ENCODE data around the gene STX10. TPM values are rescaled to one million over a fixed set of nuclear protein-coding genes. Genes with fewer than 3 reads are reported as not detected.
A peak's percentile ranks its signal among the peaks of the same experiment; 100 is the strongest.

The STX10 gene
- total and polyA plus RNA-seq, 9 of the 15 experiments (the other 6 are each of a cell fraction or from before 2014, with no cell fraction given), result 0.51 to 66.3 (median 31.0) TPM

DNA sequence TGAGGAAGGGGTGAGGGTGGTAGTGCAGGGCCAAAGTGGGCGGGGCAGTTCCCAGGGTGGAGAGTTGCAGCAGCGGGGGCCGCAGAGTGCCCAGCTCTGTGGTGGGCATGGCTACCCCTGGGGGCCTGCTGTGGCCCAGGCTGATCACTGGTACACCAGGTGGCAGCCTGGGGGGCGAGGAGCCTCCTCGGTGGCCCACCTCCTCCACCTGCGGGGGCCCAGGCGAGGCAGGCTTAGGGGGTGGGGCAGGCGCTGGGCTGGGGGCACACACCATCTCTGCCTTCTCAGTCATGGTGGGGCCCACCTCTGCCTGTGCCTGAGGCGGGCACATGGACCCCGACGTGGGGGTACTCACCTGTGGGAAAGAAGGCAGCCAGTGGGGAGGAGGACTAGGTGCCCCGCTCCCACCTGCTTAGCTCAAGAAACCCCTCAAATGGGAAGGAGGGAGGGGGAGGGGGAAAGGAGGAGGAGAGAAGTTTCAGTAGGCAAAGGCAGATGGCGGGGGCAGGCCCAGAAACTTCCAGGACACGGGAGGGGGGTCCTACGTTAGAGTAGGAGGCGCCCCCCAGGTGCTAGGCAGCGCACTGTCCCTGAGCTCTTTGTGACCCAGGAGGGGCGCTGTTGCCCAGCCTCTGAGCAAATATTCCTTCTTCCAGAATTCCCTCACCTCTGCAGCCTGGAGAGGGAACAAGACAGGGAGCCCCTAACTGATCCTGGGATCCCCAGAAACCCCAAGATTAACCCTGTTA is 49.2 kb downstream of the STX10 start (continued):
- TF ChIP-seq RNF2 (IDR thresholded peaks at IDR 0.05) (0 out of 2 replicates have a peak, but pooled peaks have one; percentile 24), RBBP5 (IDR thresholded peaks at IDR 0.05; ENCODE audit: borderline replicate concordance, insufficient read depth, low read length, poor library complexity, severe bottlenecking) (no peak), ZNF165 (CRISPR knock-in tag; IDR thresholded peaks at IDR 0.05; ENCODE audit: borderline replicate concordance) (no peak), ZNF24 (IDR thresholded peaks at IDR 0.05) (no peak), EHMT2 (IDR thresholded peaks at IDR 0.05) (no peak), FOXM1 (IDR thresholded peaks at IDR 0.05; ENCODE audit: low read depth) (no peak), FOXM1 (CRISPR knock-in tag; IDR thresholded peaks at IDR 0.05; ENCODE audit: low read depth) (no peak), ZBTB7A (IDR thresholded peaks at IDR 0.05; ENCODE audit: borderline replicate concordance, control insufficient read depth, low read depth, low read length) (peak; percentile 93), RAD21 (CRISPR knock-in tag; conservative IDR thresholded peaks at IDR 0.05 in 1 of 2, IDR thresholded peaks at IDR 0.05 in 1 of 2) (peak; percentile 44 to 62), ZNF586 (CRISPR knock-in tag; conservative IDR thresholded peaks at IDR 0.05) (no peak), ELF2 (CRISPR knock-in tag; IDR thresholded peaks at IDR 0.05) (peak; percentile 56; the same call in 1 of the 2 replicates)
- TF ChIP-seq, protein P1, sequence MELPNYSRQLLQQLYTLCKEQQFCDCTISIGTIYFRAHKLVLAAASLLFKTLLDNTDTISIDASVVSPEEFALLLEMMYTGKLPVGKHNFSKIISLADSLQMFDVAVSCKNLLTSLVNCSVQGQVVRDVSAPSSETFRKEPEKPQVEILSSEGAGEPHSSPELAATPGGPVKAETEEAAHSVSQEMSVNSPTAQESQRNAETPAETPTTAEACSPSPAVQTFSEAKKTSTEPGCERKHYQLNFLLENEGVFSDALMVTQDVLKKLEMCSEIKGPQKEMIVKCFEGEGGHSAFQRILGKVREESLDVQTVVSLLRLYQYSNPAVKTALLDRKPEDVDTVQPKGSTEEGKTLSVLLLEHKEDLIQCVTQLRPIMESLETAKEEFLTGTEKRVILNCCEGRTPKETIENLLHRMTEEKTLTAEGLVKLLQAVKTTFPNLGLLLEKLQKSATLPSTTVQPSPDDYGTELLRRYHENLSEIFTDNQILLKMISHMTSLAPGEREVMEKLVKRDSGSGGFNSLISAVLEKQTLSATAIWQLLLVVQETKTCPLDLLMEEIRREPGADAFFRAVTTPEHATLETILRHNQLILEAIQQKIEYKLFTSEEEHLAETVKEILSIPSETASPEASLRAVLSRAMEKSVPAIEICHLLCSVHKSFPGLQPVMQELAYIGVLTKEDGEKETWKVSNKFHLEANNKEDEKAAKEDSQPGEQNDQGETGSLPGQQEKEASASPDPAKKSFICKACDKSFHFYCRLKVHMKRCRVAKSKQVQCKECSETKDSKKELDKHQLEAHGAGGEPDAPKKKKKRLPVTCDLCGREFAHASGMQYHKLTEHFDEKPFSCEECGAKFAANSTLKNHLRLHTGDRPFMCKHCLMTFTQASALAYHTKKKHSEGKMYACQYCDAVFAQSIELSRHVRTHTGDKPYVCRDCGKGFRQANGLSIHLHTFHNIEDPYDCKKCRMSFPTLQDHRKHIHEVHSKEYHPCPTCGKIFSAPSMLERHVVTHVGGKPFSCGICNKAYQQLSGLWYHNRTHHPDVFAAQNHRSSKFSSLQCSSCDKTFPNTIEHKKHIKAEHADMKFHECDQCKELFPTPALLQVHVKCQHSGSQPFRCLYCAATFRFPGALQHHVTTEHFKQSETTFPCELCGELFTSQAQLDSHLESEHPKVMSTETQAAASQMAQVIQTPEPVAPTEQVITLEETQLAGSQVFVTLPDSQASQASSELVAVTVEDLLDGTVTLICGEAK (IDR thresholded peaks at IDR 0.05), result no peak
- TF ChIP-seq, protein P1 (CRISPR knock-in tag; IDR thresholded peaks at IDR 0.05), result no peak
- TF ChIP-seq, protein P2, sequence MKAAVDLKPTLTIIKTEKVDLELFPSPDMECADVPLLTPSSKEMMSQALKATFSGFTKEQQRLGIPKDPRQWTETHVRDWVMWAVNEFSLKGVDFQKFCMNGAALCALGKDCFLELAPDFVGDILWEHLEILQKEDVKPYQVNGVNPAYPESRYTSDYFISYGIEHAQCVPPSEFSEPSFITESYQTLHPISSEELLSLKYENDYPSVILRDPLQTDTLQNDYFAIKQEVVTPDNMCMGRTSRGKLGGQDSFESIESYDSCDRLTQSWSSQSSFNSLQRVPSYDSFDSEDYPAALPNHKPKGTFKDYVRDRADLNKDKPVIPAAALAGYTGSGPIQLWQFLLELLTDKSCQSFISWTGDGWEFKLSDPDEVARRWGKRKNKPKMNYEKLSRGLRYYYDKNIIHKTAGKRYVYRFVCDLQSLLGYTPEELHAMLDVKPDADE (conservative IDR thresholded peaks at IDR 0.05; ENCODE audit: control insufficient read depth, low read depth, low read length), result 0 out of 2 replicates have a peak, but pooled peaks have one; percentile 16
- TF ChIP-seq, protein P3, sequence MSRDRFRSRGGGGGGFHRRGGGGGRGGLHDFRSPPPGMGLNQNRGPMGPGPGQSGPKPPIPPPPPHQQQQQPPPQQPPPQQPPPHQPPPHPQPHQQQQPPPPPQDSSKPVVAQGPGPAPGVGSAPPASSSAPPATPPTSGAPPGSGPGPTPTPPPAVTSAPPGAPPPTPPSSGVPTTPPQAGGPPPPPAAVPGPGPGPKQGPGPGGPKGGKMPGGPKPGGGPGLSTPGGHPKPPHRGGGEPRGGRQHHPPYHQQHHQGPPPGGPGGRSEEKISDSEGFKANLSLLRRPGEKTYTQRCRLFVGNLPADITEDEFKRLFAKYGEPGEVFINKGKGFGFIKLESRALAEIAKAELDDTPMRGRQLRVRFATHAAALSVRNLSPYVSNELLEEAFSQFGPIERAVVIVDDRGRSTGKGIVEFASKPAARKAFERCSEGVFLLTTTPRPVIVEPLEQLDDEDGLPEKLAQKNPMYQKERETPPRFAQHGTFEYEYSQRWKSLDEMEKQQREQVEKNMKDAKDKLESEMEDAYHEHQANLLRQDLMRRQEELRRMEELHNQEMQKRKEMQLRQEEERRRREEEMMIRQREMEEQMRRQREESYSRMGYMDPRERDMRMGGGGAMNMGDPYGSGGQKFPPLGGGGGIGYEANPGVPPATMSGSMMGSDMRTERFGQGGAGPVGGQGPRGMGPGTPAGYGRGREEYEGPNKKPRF (IDR thresholded peaks at IDR 0.05; ENCODE audit: low read depth, low read length), result no peak

Measured in K562 (cell line).